Fibroblast of peridontal ligament (primary cell): ENCODE results near the gene ZNF284.
"Not testable (repeated sequence)": the region's sequence is repeated elsewhere in the genome, so short reads cannot be mapped to it uniquely, and the experiment has no call there.

Source experiments
- DNase-seq: peaks from one replicate; pipeline ENCODE4 v3.0.0-alpha.2; 2010; ENCODE audit errors: extremely low read depth

ZNF284 gene

DNA sequence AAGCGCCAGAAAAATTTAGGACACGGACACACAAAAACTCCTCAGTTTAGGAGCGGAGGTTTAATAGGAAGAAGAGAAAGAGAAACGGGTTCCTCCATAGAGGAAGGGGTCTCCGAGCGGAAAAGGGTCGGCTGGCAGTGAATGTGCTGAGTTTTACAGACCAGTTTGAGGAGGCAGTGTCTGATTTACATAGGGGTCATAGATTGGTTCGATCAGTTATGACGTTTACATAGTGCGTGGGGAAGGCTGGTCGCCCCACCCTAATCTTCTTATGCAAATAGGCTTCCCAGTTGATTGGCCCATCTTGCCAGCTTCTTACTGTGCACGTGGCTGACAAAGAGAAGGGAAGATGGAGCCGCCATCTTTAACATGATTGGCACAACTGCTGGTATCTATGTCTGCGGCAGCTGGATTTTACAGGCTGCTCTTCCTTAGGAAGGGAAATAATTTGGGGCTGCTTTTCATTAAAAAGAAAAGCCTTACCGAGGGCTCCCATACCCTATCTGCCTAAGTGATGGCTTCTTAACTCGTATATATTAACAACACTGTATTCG lies 40.0 kb downstream of the ZNF284 start:
- peak; percentile 88 for DNase-seq

DNA sequence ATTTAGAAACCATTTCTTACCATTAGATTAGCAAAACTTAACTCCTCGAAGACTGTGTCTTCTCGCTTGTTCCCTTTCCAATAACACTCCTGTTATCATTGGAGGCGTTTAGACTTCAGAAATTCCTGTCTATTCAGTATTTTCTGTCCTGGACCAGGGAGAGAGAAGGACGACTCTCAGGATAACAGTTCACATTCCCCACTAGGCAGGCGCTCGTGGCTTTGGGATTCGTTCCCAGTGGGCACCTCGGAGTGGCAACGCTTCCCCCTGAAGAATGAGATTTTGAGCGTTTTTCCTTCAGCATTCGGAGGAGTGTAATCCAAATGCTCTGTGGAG lies 40.8 kb downstream of the ZNF284 start:
- no peak for DNase-seq

- DNase-seq: peak; percentile 99
Measured at GRCh38 chr19:44113138-44113783, 41.3 kb downstream of the ZNF284 start, which contains the start of gene ZNF225. TSS of gene ZNF225 (plus strand) at chr19:44113399. CDS start at chr19:44115828, 2,429 bp downstream.

- peak; percentile 1 for DNase-seq
Measured at GRCh38 chr19:44113784-44114390, 41.9 kb downstream of the ZNF284 start.

DNA sequence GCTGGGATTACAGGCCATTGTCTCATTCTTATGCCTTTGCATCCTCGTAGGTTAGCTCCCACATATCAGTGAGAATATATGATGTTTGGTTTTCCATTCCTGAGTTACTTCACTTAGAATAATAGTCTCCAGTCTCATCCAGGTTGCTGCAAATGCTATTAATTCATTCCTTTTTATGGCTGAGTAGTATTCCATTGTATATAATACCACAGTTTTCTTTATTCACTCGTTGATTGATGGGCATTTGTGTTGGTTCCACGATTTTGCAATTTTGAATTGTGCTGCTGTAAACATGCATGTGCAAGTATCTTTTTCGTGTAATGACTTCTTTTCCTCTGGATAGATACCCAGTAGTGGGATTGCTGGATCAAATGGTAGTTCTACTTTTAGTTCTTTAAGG lies 49.2 kb downstream of the ZNF284 start:
- DNase-seq: not testable (repeated sequence)

- no peak for DNase-seq
Measured at GRCh38 chr19:44131955-44132354, 60.0 kb downstream of the ZNF284 start.
